MM.1S (cell line): ENCODE measurements around the gene BTRC.
"Not testable (repeated sequence)": the region's sequence is repeated elsewhere in the genome, so short reads cannot be mapped to it uniquely, and the experiment has no call there.

ENCODE experiments used
- CTCF ChIP-seq: fragments of 300-600 bp; sonication (generic); IDR thresholded peaks from 2 replicates; pipeline ENCODE4 v1.5.1; 2016; ENCODE audit warnings: antibody characterized with exemption, low read length, mixed read lengths
- EZH2phosphoT487 ChIP-seq: fragments of 300-600 bp; sonication (generic); IDR thresholded peaks from 2 replicates; pipeline ENCODE4 v1.6.1; 2018; ENCODE audit warnings: antibody characterized with exemption, low read length

- not testable (repeated sequence) for TF ChIP-seq CTCF, EZH2phosphoT487
These were observed 239.4 kb downstream of the BTRC start for GRCh38 chr10:101593331-101593730.
